ENCODE data around the gene AMT.
"Not testable (repeated sequence)": the region's sequence is repeated elsewhere in the genome, so short reads cannot be mapped to it uniquely, and the experiment has no call there.

Gene AMT

DNA sequence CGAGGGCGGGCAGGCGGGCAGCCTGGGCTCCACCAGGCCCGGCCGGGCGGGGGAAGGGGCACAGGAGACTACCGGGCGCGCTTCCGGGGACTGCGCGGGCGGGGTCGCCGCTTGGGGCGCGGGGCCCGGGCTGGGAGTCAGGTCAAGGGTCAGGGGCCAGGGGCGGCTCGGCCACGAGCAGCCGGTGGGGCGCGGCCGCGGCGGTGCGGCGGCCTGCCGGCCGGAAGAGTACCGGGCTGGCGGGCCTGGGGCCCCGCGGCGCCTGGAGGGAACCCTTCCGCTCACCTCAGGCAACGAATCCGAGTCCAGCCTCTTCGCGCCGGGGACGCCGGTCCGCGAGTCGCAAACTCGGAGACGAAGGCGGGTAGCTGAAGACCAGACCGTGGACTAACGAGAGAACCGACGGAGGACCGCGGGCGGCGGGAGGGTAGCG is 10.7 kb downstream of the AMT start:
- peak; percentile 33 for DNase-seq
- Histone ChIP-seq H3K36me3 (peaks cover 23% of the 10 kb centered on the region), H3K4me3 (ENCODE audit: low read depth, low read length) (peak overlapping the region; percentile 97), H3K9me3 (ENCODE audit: severe bottlenecking) (no peaks in the 10 kb centered on the region), H3K27me3 (ENCODE audit: insufficient read depth, low read depth, severe bottlenecking) (no peaks in the 10 kb centered on the region), H3K27ac (peak overlapping the region; percentile 94)
- TF ChIP-seq CTCF (IDR thresholded peaks at IDR 0.05; ENCODE audit: low read depth, low read length): no peak

- H3K9me3 ChIP-seq (ENCODE audit: severe bottlenecking): no peaks in the 10 kb centered on the region
- peak overlapping the region; percentile 97 for H3K4me3 ChIP-seq (ENCODE audit: low read depth, low read length)
- peak overlapping the region; percentile 94 for H3K27ac ChIP-seq
- peaks cover 28% of the 10 kb centered on the region for H3K36me3 ChIP-seq
- DNase-seq: no peak
- no peak for TF ChIP-seq CTCF (IDR thresholded peaks at IDR 0.05; ENCODE audit: low read depth, low read length)
- H3K27me3 ChIP-seq (ENCODE audit: insufficient read depth, low read depth, severe bottlenecking): no peaks in the 10 kb centered on the region
These were observed 11.3 kb downstream of the AMT start for GRCh38 chr3:49410846-49411534.

DNA sequence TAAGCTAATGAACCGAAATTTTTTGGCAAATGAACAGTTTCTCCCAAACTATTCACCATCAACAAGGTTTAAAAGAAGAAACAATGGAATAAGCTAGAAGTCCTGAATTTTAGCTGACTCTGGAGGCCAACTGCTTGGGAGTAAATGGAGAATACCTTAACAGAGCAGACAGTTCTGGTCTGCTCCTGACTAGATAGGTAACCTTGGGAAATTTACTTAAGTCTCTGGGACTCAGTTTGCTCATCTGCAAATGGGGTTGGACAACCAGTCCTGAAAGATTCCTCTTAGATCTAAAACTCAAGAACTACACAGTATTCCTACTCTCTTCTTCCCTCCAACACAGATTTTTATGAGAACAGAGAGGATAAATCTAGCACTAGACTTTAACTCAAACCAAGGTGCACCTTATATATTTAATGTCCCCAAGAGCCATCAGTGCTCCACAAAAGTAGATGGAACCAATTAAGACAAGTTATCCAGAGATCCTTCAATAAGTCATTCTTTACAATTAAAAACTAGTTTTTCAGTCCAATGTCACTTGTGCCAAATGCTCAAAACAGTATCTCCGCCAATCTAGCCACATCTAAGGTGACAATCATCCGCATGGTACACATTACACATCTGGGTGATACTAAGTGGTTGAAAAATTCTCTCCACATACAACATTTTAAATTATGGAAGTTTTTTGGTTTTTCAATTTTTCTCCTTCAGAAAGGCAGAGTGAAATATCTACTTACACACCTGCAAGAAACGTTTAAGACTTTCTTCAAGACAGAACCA is 12.0 kb downstream of the AMT start:
- Histone ChIP-seq H3K4me3 (ENCODE audit: low read depth, low read length) (peak overlapping the region; percentile 97), H3K9me3 (ENCODE audit: severe bottlenecking) (no peaks in the 10 kb centered on the region), H3K27ac (peak overlapping the region; percentile 94), H3K27me3 (ENCODE audit: insufficient read depth, low read depth, severe bottlenecking) (no peaks in the 10 kb centered on the region), H3K36me3 (peaks cover 27% of the 10 kb centered on the region)
- TF ChIP-seq CTCF (IDR thresholded peaks at IDR 0.05; ENCODE audit: low read depth, low read length): no peak
- no peak for DNase-seq

DNA sequence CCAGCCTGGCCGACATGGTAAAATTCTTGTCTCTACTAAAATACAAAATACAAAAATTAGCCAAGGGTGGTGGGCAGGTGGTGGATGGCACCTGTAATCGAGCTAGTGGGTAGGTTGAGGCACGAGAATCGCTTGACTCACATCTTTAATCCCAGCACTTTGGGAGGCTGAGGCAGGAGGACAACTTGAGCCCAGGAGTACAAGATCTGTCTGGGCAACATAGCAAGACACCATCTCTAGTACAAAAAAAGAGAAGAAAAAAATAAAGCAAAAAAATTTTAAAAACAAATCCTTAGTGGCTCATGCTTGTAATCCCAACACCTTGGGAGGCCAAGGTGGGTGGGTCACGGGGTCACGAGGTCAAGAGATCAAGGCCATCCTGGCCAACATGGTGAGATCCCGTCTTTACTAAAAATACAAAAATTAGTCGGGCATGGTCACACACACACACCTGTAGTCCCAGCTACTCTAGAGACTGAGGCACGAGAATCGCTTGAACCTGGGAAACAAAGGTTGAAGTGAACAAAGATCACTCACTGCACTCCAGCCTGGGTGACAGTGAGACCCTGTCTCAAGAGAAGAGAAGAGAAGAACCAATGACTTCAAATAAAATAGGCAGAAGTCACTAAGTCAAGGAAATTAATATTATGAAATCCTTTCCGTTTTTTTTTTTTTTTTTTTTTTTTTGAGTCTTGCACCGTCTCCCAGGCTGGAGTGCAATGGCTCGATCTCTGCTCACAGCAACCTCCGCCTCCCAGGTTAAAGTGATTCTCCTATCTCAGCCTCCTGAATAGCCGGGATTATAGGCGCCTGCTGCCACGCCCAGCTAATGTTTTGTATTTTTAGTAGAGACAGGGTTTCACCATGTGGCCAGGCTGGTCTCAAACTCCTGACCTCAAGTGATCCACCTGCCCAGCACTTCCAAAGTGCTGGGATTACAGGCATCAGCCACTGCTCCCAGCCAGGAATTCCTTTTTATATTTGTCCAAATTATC is 15.4 kb downstream of the AMT start:
- H3K36me3 ChIP-seq: peaks cover 32% of the 10 kb centered on the region
- H3K4me3 ChIP-seq (ENCODE audit: low read depth, low read length): no peak overlapping the region
- no peak for TF ChIP-seq CTCF (IDR thresholded peaks at IDR 0.05; ENCODE audit: low read depth, low read length)
- H3K9me3 ChIP-seq (ENCODE audit: severe bottlenecking): no peaks in the 10 kb centered on the region
- no peaks in the 10 kb centered on the region for H3K27me3 ChIP-seq (ENCODE audit: insufficient read depth, low read depth, severe bottlenecking)
- DNase-seq: peak; percentile 62
- no peak overlapping the region for H3K27ac ChIP-seq

GRCh38 chr3:49405570-49405969 is 16.7 kb downstream of the AMT start:
- H3K36me3 ChIP-seq: peaks cover 39% of the 10 kb centered on the region
- not testable (repeated sequence) for DNase-seq; H3K9me3 ChIP-seq (ENCODE audit: severe bottlenecking); H3K4me3 ChIP-seq (ENCODE audit: low read depth, low read length); H3K27me3 ChIP-seq (ENCODE audit: insufficient read depth, low read depth, severe bottlenecking)
- H3K27ac ChIP-seq: 0 out of 2 replicates have a peak overlapping the region, but pooled peaks have one; percentile 0

All from WERI-Rb-1 (cell line).